Endothelial cell of umbilical vein (primary cell): ENCODE results near the gene CCSER1.

ENCODE experiments used
- EZH2 ChIP-seq: IDR thresholded peaks from 2 replicates; pipeline ENCODE4 v1.6.1; 2012; ENCODE audit warnings: borderline replicate concordance, low read depth, mild to moderate bottlenecking, moderate library complexity, low read length, inconsistent platforms; ENCODE audit not compliant: severe bottlenecking
- POLR2A ChIP-seq: IDR thresholded peaks from 2 replicates; pipeline ENCODE4 v1.6.1; 2012; ENCODE audit warnings: low read depth, mild to moderate bottlenecking, control low read depth, low read length
- TF ChIP-seq, protein P1 (sequence below): IDR thresholded peaks from 2 replicates; pipeline ENCODE4 v1.6.1; 2011; ENCODE audit not compliant: insufficient read depth, insufficient read length
- TF ChIP-seq, protein P2 (sequence below), 2 donors: IDR thresholded peaks; 1 replicate in 1 of 2; 2 replicates in 1 of 2; pipeline ENCODE4 v1.5.1; 2011; ENCODE audit warnings: low read length in 2 of 2, mild to moderate bottlenecking in 2 of 2, moderate library complexity in 2 of 2, control low read depth in 1 of 2, inconsistent platforms in 1 of 2, low read depth in 1 of 2; ENCODE audit not compliant: insufficient read depth in 1 of 2; ENCODE audit errors: extremely low read depth in 1 of 2

DNA sequence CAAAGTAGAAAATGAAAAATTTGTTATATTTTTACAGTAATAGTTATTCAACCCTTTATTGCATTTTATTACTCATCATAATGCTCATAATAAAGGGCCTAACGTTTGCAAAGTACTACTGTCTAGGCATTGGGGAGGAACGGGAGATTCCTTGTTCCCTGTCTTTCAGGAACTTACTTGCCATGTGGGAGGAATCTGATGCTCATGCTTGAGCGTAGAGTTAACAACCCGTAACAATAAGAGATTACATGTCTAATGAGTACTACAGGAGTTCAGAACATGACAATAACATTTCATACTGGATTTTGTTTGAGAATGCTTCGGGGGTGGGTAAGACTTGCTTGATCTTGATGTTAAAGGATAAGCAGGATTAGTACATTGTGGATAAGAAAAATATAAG is 2.9 kb downstream of the CCSER1 start:
- no peak for TF ChIP-seq POLR2A
- TF ChIP-seq, protein P1, sequence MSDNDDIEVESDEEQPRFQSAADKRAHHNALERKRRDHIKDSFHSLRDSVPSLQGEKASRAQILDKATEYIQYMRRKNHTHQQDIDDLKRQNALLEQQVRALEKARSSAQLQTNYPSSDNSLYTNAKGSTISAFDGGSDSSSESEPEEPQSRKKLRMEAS: no peak
- TF ChIP-seq, protein P2, sequence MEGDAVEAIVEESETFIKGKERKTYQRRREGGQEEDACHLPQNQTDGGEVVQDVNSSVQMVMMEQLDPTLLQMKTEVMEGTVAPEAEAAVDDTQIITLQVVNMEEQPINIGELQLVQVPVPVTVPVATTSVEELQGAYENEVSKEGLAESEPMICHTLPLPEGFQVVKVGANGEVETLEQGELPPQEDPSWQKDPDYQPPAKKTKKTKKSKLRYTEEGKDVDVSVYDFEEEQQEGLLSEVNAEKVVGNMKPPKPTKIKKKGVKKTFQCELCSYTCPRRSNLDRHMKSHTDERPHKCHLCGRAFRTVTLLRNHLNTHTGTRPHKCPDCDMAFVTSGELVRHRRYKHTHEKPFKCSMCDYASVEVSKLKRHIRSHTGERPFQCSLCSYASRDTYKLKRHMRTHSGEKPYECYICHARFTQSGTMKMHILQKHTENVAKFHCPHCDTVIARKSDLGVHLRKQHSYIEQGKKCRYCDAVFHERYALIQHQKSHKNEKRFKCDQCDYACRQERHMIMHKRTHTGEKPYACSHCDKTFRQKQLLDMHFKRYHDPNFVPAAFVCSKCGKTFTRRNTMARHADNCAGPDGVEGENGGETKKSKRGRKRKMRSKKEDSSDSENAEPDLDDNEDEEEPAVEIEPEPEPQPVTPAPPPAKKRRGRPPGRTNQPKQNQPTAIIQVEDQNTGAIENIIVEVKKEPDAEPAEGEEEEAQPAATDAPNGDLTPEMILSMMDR (IDR thresholded peaks at IDR 0.05; ENCODE audit: extremely low read depth in 1 of 2, insufficient read depth in 1 of 2, low read depth in 1 of 2, low read length in 2 of 2): no peak
- no peak for TF ChIP-seq EZH2
